HepG2 (cell line): ENCODE results near the gene MARF1.
"Not testable (repeated sequence)": the region's sequence is repeated elsewhere in the genome, so short reads cannot be mapped to it uniquely, and the experiment has no call there.

Experiments used
- ASH2L ChIP-seq: fragments of 300-600, 200-600 bp; sonication (generic); IDR thresholded peaks from 2 replicates; pipeline ENCODE4 v1.7.0; 2017; ENCODE audit warnings: low read depth, mild to moderate bottlenecking, moderate library complexity, mixed read lengths, low read length; ENCODE audit not compliant: insufficient read length
- ATF1 ChIP-seq: IDR thresholded peaks from 2 replicates; pipeline ENCODE4 v1.6.1; 2016; ENCODE audit warnings: mild to moderate bottlenecking, control low read depth
- EP300 ChIP-seq, 3 experiments: sonication (generic) in 1 of 3; formaldehyde crosslinking in 1 of 3; IDR thresholded peaks; 2 replicates each; pipeline versions ENCODE4 v1.5.1 to v1.6.1; 2011 to 2020; ENCODE audit warnings: low read depth in 2 of 3, low read length in 2 of 3, borderline replicate concordance in 1 of 3, improper control_type of control experiment in 1 of 3, mild to moderate bottlenecking in 1 of 3, missing genetic modification reagents in 1 of 3, moderate library complexity in 1 of 3
- MXI1 ChIP-seq: IDR thresholded peaks from 3 replicates; pipeline ENCODE4 v1.6.1; 2012; ENCODE audit warnings: low read depth, low read length, inconsistent platforms, borderline replicate concordance
- POLR2A ChIP-seq, 2 experiments: IDR thresholded peaks; 2 replicates each; pipeline ENCODE4 v1.6.1; 2011; ENCODE audit warnings: low read depth in 2 of 2, low read length in 2 of 2, mild to moderate bottlenecking in 1 of 2, moderate library complexity in 1 of 2; ENCODE audit not compliant: insufficient read depth in 1 of 2
- RFXANK ChIP-seq: IDR thresholded peaks from 2 replicates; pipeline ENCODE4 v1.6.1; 2016
- TCF7L2 ChIP-seq: IDR thresholded peaks from 2 replicates; pipeline ENCODE4 v1.6.1; 2011; ENCODE audit warnings: mild to moderate bottlenecking, low read depth, low read length, moderate library complexity
- ZNF7 ChIP-seq: IDR thresholded peaks from 2 replicates; pipeline ENCODE4 v1.6.1; 2016; ENCODE audit warnings: missing biosample characterization, missing genetic modification reagents
- TF ChIP-seq, protein P1 (sequence below): sonication (generic); formaldehyde crosslinking; IDR thresholded peaks from 2 replicates; pipeline ENCODE4 v1.5.0; 2020; ENCODE audit warnings: mild to moderate bottlenecking, missing genetic modification reagents, moderate library complexity

DNA sequence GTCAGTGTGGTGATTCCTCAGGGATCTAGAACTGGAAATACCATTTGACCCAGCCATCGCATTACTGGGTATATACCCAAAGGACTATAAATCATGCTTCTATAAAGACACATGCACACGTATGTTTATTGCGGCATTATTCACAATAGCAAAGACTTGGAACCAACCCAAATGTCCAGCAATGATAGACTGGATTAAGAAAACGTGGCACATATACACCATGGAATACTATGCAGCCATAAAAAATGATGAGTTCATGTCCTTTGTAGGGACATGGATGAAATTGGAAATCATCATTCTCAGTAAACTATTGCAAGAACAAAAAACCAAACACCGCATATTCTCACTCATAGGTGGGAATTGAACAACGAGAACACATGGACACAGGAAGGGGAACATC, 12.6 kb upstream of the MARF1 start:
- TF ChIP-seq TCF7L2; MXI1; ATF1 (CRISPR knock-in tag); RFXANK; POLR2A (IDR thresholded peaks at IDR 0.05; ENCODE audit: insufficient read depth in 1 of 2, low read depth in 2 of 2, low read length in 2 of 2); EP300 (IDR thresholded peaks at IDR 0.05; ENCODE audit: low read depth in 2 of 2, low read length in 2 of 2); EP300 (CRISPR knock-in tag; IDR thresholded peaks at IDR 0.05; ENCODE audit: borderline replicate concordance); ASH2L; ZNF7 (CRISPR knock-in tag): not testable (repeated sequence)
- TF ChIP-seq, protein P1, sequence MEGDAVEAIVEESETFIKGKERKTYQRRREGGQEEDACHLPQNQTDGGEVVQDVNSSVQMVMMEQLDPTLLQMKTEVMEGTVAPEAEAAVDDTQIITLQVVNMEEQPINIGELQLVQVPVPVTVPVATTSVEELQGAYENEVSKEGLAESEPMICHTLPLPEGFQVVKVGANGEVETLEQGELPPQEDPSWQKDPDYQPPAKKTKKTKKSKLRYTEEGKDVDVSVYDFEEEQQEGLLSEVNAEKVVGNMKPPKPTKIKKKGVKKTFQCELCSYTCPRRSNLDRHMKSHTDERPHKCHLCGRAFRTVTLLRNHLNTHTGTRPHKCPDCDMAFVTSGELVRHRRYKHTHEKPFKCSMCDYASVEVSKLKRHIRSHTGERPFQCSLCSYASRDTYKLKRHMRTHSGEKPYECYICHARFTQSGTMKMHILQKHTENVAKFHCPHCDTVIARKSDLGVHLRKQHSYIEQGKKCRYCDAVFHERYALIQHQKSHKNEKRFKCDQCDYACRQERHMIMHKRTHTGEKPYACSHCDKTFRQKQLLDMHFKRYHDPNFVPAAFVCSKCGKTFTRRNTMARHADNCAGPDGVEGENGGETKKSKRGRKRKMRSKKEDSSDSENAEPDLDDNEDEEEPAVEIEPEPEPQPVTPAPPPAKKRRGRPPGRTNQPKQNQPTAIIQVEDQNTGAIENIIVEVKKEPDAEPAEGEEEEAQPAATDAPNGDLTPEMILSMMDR (CRISPR knock-in tag) = not testable (repeated sequence)
